HepG2 (cell line): ENCODE results near the gene TPM2. TPM values are rescaled to one million over a fixed set of nuclear protein-coding genes. Genes with fewer than 3 reads are reported as not detected.

Source experiments
- JDP2 ChIP-seq: sonication (generic); formaldehyde crosslinking; IDR thresholded peaks from 2 replicates; pipeline ENCODE4 v1.8.1; 2022; ENCODE audit warnings: missing genetic modification reagents, borderline replicate concordance
- KLF9 ChIP-seq: IDR thresholded peaks from 2 replicates; pipeline ENCODE4 v1.6.1; 2016; ENCODE audit warnings: low read depth
- LCORL ChIP-seq, 2 experiments: fragments of 450-650 bp in 1 of 2; sonication (generic) in 1 of 2; formaldehyde crosslinking in 1 of 2; IDR thresholded peaks; 2 replicates each; pipeline versions ENCODE4 v1.5.0 to v1.6.1; 2017 to 2020; ENCODE audit warnings: antibody characterized with exemption in 1 of 2, missing genetic modification reagents in 1 of 2
- NAIF1 ChIP-seq: sonication (generic); formaldehyde crosslinking; IDR thresholded peaks from 2 replicates; pipeline ENCODE4 v1.5.0; 2020; ENCODE audit warnings: mild to moderate bottlenecking, missing genetic modification reagents, borderline replicate concordance
- RFX5 ChIP-seq: IDR thresholded peaks from 2 replicates; pipeline ENCODE4 v1.6.1; 2011; ENCODE audit warnings: low read depth, low read length, improper control_type of control experiment
- SAFB2 ChIP-seq: sonication (generic); formaldehyde crosslinking; IDR thresholded peaks from 2 replicates; pipeline ENCODE4 v1.5.1; 2020; ENCODE audit warnings: missing genetic modification reagents, low read depth, mild to moderate bottlenecking, borderline replicate concordance
- SUZ12 ChIP-seq: fragments of 150-350 bp; IDR thresholded peaks from 2 replicates; pipeline ENCODE4 v1.6.1; 2014; ENCODE audit warnings: low read depth, low read length
- TAF15 ChIP-seq: fragments of 200-400 bp; formaldehyde crosslinking; IDR thresholded peaks from one replicate; pipeline ENCODE4 v1.6.1; 2018; ENCODE audit warnings: mild to moderate bottlenecking, low read depth, low read length; ENCODE audit not compliant: poor library complexity, severe bottlenecking
- YEATS2 ChIP-seq: sonication (generic); formaldehyde crosslinking; IDR thresholded peaks from 2 replicates; pipeline ENCODE4 v1.4.0; 2020; ENCODE audit warnings: missing genetic modification reagents, borderline replicate concordance
- ZNF205 ChIP-seq: IDR thresholded peaks from 2 replicates; pipeline ENCODE4 v1.6.1; 2018; ENCODE audit warnings: missing biosample characterization, missing genetic modification reagents
- ZNF354B ChIP-seq: sonication (generic); formaldehyde crosslinking; IDR thresholded peaks from 2 replicates; pipeline ENCODE4 v1.8.0; 2022; ENCODE audit warnings: mild to moderate bottlenecking, missing genetic modification reagents
- ZNF543 ChIP-seq: sonication (generic); formaldehyde crosslinking; IDR thresholded peaks from 2 replicates; pipeline ENCODE4 v1.4.0; 2020; ENCODE audit warnings: mild to moderate bottlenecking, missing genetic modification reagents
- ZNF550 ChIP-seq: sonication (generic); formaldehyde crosslinking; IDR thresholded peaks from 2 replicates; pipeline ENCODE4 v1.4.0; 2020; ENCODE audit warnings: mild to moderate bottlenecking, missing genetic modification reagents, borderline replicate concordance
- ZNF552 ChIP-seq: sonication (generic); formaldehyde crosslinking; IDR thresholded peaks from 2 replicates; pipeline ENCODE4 v1.9.0; 2022; ENCODE audit warnings: missing genetic modification reagents, mild to moderate bottlenecking, borderline replicate concordance
- ZNF564 ChIP-seq: sonication (generic); formaldehyde crosslinking; IDR thresholded peaks from 2 replicates; pipeline ENCODE4 v1.8.1; 2023; ENCODE audit warnings: mild to moderate bottlenecking, missing genetic modification reagents
- ZNF773 ChIP-seq: sonication (generic); formaldehyde crosslinking; IDR thresholded peaks from 2 replicates; pipeline ENCODE4 v1.4.0; 2020; ENCODE audit warnings: missing genetic modification reagents, borderline replicate concordance
- ZNF850 ChIP-seq: sonication (generic); formaldehyde crosslinking; conservative IDR thresholded peaks from 2 replicates; pipeline ENCODE4 v1.9.0; 2021; ENCODE audit warnings: mild to moderate bottlenecking, missing genetic modification reagents
- polyA plus RNA-seq, 8 experiments: library from polyadenylated mRNA; depleted of rRNA in 3 of 8; stranded (reverse) in 7 of 8; unstranded in 1 of 8; fragments of >200 nt; fragmentation: Illumina TruSeq in 4 of 8; extraction: Trizol in 4 of 8; gene quantifications; 2 replicates each; pipeline versions ENCODE4 v1.2.1 to v1.2.3, GENCODE V29; 2011 to 2016; ENCODE audit warnings: low read depth in 4 of 8, missing spikeins in 1 of 8, mixed read lengths in 1 of 8; ENCODE audit not compliant: insufficient read depth in 1 of 8
- total RNA-seq, 5 experiments: library from RNA; depleted of rRNA; stranded (reverse); fragments of >200 nt; fragmentation: Illumina TruSeq; extraction: Trizol; gene quantifications; 2 replicates each; pipeline ENCODE4 v1.2.3, GENCODE V29; 2016; ENCODE audit warnings: low read depth in 1 of 5
- TF ChIP-seq, protein P1 (sequence below): IDR thresholded peaks from 2 replicates; pipeline ENCODE4 v1.6.1; 2016; ENCODE audit warnings: control low read depth
- TF ChIP-seq, protein P2 (sequence below): sonication (generic); formaldehyde crosslinking; IDR thresholded peaks from 2 replicates; pipeline ENCODE4 v1.8.0; 2022; ENCODE audit warnings: missing genetic modification reagents, mild to moderate bottlenecking, borderline replicate concordance
- TF ChIP-seq, protein P3 (sequence below): sonication (generic); formaldehyde crosslinking; conservative IDR thresholded peaks from 2 replicates; pipeline ENCODE4 v1.8.0; 2022; ENCODE audit warnings: mild to moderate bottlenecking, moderate library complexity, missing genetic modification reagents
- TF ChIP-seq, protein P4 (sequence below): sonication (generic); formaldehyde crosslinking; IDR thresholded peaks from 2 replicates; pipeline ENCODE4 v1.8.0; 2022; ENCODE audit warnings: low read depth, missing genetic modification reagents
- TF ChIP-seq, protein P5 (sequence below), 2 experiments: IDR thresholded peaks; 2 replicates each; pipeline ENCODE4 v1.6.1; 2011 to 2012; ENCODE audit warnings: low read length in 2 of 2, borderline replicate concordance in 1 of 2, low read depth in 1 of 2, mild to moderate bottlenecking in 1 of 2, moderate library complexity in 1 of 2

The TPM2 gene
- total and polyA plus RNA-seq, 2 of the 13 experiments (the other 11 are each of a cell fraction or from before 2014, with no cell fraction given): 3.1 to 10.7 TPM

DNA sequence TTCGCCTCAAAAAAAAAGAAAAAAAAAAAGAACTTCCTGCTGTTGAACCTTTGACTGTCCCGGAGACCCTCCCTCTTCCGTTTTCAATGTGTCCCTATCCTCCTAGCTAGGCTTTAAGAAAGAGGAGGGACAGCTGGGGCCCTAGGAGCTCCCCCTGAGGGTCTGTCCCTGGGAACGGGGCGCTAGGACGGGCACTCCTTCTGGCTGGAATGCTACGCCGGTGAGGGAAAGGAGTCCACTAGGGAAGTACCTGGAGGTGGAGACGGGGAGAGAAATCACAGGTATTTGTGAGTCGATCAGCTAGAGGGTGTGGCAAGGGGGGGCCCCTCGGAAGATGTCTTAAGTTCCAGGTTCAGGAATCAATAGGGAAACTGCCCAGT is 43.6 kb downstream of the TPM2 start (continued):
- no peak for TF ChIP-seq TAF15
- TF ChIP-seq KLF9 (CRISPR knock-in tag): no peak; the same call in 1 of the 2 replicates
- TF ChIP-seq YEATS2: no peak
- TF ChIP-seq, protein P1, sequence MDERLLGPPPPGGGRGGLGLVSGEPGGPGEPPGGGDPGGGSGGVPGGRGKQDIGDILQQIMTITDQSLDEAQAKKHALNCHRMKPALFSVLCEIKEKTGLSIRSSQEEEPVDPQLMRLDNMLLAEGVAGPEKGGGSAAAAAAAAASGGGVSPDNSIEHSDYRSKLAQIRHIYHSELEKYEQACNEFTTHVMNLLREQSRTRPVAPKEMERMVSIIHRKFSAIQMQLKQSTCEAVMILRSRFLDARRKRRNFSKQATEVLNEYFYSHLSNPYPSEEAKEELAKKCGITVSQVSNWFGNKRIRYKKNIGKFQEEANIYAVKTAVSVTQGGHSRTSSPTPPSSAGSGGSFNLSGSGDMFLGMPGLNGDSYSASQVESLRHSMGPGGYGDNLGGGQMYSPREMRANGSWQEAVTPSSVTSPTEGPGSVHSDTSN (CRISPR knock-in tag): no peak
- TF ChIP-seq LCORL (IDR thresholded peaks at IDR 0.05): no peak
- TF ChIP-seq LCORL (CRISPR knock-in tag; IDR thresholded peaks at IDR 0.05): no peak
- TF ChIP-seq, protein P2, sequence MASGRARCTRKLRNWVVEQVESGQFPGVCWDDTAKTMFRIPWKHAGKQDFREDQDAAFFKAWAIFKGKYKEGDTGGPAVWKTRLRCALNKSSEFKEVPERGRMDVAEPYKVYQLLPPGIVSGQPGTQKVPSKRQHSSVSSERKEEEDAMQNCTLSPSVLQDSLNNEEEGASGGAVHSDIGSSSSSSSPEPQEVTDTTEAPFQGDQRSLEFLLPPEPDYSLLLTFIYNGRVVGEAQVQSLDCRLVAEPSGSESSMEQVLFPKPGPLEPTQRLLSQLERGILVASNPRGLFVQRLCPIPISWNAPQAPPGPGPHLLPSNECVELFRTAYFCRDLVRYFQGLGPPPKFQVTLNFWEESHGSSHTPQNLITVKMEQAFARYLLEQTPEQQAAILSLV: no peak
- no peak for TF ChIP-seq ZNF773 (CRISPR knock-in tag)
- TF ChIP-seq, protein P3, sequence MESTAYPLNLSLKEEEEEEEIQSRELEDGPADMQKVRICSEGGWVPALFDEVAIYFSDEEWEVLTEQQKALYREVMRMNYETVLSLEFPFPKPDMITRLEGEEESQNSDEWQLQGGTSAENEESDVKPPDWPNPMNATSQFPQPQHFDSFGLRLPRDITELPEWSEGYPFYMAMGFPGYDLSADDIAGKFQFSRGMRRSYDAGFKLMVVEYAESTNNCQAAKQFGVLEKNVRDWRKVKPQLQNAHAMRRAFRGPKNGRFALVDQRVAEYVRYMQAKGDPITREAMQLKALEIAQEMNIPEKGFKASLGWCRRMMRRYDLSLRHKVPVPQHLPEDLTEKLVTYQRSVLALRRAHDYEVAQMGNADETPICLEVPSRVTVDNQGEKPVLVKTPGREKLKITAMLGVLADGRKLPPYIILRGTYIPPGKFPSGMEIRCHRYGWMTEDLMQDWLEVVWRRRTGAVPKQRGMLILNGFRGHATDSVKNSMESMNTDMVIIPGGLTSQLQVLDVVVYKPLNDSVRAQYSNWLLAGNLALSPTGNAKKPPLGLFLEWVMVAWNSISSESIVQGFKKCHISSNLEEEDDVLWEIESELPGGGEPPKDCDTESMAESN (CRISPR knock-in tag): no peak
- no peak for TF ChIP-seq ZNF552 (CRISPR knock-in tag)
- no peak for TF ChIP-seq NAIF1 (CRISPR knock-in tag)
- TF ChIP-seq ZNF550 (CRISPR knock-in tag): no peak
- no peak for TF ChIP-seq JDP2
- no peak for TF ChIP-seq SUZ12
- TF ChIP-seq RFX5: no peak
- peak; percentile 61; the same call in 1 of the 2 replicates for TF ChIP-seq ZNF850
- TF ChIP-seq, protein P4, sequence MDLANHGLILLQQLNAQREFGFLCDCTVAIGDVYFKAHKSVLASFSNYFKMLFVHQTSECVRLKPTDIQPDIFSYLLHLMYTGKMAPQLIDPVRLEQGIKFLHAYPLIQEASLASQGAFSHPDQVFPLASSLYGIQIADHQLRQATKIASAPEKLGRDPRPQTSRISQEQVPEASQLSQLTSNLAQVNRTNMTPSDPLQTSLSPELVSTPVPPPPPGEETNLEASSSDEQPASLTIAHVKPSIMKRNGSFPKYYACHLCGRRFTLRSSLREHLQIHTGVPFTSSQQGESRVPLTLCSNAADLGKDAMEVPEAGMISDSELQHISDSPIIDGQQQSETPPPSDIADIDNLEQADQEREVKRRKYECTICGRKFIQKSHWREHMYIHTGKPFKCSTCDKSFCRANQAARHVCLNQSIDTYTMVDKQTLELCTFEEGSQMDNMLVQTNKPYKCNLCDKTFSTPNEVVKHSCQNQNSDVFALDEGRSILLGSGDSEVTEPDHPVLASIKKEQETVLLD (CRISPR knock-in tag): no peak
- TF ChIP-seq ZNF354B (CRISPR knock-in tag): no peak
- TF ChIP-seq ZNF543 (CRISPR knock-in tag): no peak
- TF ChIP-seq, protein P5, sequence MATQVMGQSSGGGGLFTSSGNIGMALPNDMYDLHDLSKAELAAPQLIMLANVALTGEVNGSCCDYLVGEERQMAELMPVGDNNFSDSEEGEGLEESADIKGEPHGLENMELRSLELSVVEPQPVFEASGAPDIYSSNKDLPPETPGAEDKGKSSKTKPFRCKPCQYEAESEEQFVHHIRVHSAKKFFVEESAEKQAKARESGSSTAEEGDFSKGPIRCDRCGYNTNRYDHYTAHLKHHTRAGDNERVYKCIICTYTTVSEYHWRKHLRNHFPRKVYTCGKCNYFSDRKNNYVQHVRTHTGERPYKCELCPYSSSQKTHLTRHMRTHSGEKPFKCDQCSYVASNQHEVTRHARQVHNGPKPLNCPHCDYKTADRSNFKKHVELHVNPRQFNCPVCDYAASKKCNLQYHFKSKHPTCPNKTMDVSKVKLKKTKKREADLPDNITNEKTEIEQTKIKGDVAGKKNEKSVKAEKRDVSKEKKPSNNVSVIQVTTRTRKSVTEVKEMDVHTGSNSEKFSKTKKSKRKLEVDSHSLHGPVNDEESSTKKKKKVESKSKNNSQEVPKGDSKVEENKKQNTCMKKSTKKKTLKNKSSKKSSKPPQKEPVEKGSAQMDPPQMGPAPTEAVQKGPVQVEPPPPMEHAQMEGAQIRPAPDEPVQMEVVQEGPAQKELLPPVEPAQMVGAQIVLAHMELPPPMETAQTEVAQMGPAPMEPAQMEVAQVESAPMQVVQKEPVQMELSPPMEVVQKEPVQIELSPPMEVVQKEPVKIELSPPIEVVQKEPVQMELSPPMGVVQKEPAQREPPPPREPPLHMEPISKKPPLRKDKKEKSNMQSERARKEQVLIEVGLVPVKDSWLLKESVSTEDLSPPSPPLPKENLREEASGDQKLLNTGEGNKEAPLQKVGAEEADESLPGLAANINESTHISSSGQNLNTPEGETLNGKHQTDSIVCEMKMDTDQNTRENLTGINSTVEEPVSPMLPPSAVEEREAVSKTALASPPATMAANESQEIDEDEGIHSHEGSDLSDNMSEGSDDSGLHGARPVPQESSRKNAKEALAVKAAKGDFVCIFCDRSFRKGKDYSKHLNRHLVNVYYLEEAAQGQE (IDR thresholded peaks at IDR 0.05; ENCODE audit: borderline replicate concordance in 1 of 2, low read depth in 1 of 2, low read length in 2 of 2): no peak
- TF ChIP-seq SAFB2 (CRISPR knock-in tag): no peak
- no peak for TF ChIP-seq ZNF564
- TF ChIP-seq ZNF205 (CRISPR knock-in tag): no peak
